HG03135 (cell line): ENCODE data around the gene NEU1.
"Not testable (repeated sequence)": the region's sequence is repeated elsewhere in the genome, so short reads cannot be mapped to it uniquely, and the experiment has no call there.

ENCODE experiments used
- ATAC-seq: cut with Tn5 transposase; IDR thresholded peaks from one replicate; pipeline ENCODE4 v1.9.1; 2021; ENCODE audit warnings: mild to moderate bottlenecking, moderate library complexity; ENCODE audit not compliant: unreplicated experiment

NEU1 gene

DNA sequence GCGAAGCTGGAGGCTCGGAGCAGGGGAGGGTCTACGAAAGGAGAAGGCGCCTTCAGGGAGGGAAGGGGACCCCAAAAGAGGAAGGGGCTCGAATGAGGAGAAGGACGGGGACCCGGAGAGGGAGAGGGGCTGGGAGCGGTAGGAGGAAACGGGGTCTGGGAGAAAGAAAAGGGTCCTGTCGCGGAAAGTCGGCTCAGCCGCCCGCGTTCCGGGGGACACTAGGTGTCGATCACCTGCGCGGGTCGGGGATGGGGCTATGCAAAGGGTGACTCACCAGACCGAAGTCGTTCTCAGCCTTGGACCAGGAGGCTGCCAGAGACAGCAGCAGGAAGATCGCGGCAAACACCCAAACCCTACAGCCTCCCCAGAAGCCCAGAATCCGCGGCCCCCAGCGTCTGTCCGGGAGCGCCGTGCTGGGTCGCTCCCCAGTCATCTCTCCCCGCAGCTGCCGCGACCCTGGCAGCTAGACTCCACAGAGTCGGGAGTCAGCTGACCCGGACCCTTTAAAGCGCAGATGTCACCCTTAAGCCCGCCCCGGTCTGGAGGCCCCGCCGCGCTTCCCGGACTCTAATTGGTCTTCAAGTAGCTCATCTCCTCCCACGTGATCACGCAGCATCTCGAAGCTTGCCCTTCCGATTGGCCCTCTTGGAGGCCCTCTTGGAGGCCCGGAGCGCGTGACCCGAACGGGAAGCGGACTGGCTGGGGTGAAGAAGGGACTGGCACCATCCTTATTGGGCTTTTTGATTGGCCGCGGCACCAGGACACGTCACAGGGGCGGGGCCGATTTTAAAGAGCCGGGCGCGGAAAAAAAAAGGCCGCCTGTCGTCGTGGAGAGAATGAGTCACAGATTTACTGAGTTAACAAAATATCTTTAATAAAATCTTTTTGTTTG, at the start of gene NEU1:
NEU1 (minus strand) TSS at position 478 of the 892 bp plus-strand sequence; CDS start at position 433, 45 bp downstream.
- peak; percentile 89 for ATAC-seq

DNA sequence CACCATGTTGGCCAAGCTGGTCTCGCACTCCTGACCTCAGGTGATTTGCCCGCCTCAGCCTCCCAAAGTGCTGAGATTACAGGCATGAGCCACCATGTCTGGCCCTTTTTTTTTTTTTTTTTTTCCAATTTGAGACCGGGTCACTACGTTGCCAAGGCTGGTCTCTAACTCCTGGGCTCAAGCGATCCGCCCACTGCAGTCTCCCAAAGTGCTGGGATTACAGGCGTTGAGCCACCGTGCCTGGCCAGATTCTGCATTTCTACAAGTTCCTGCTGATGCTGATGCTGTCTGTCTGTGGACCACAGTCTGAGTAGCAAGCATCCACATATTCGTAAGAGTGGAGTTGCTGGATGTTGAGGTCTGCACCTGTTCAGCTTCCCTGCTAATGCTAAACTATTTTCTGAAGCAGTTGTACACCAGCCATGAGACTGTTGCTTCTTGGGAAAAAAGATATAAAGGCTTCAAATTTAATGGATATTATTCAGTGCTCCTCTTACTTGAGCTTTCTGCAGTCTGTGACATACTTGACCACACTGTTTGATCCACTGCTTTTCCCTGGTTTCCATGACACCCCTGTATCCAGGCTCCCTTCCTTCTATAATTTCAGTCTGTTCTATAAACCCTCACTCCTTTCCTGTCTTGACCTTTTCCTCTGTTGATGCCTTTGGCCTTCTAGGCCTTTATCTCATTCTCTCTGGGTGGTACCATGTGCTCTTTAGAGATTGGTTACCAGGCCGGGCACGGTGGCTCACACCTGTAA, 49.4 kb upstream of the NEU1 start:
- no peak for ATAC-seq

DNA sequence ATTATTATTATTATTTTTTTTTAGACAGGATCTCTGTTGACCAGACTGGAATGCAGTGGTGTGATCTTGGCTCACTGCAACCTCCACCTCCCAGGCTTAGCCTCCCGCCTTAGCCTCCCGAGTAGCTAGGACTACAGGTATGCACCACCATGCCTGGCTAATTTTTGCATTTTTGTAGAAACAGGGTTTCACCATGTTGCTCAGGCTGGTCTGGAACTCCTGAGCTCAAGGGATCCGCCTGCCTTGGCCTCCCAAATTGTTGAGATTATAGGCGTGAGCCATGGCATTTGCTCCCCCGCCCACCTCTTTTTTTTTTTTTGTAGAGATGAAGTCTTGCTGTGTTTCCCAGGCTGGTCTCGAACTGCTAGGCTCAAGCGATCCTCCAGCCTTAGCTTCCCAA, 46.7 kb upstream of the NEU1 start:
- not testable (repeated sequence) for ATAC-seq

DNA sequence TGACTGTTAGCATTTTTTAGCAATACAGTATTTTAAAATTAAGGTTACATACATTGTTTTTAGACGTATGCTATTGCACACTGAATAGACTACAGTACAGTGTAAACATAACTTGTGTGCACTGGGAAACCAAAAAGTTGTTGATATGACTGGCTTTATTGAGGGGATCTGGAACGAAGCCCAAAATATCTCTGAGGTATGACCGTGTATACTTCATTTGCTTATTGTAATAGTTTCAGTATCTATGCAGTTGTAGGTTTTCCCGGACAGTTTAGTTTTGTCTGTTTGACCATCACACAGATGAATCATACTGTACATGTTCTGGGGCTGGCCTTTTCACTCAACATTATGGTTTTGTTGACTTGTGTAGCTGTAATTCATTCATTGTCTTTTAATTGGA, 46.2 kb upstream of the NEU1 start:
- peak; percentile 70 for ATAC-seq

DNA sequence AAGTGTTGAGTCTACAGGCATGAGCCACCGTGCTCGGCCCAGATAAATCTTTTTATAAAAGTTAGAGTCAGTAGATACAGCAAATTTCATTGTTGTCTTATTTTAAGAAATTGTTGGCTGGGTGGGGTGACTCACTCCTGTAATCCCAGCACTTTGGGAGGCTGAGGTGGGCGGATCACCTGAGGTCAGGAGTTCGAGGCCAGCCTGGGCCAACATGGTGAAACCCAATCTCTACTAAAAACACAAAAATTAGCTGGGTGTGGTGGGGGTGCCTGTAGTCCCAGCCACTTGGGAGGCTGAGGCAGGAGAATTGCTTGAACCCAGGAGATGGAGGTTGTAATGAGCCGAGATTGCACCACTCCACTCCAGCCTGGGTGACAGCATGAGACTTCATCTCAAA, 45.6 kb upstream of the NEU1 start:
- not testable (repeated sequence) for ATAC-seq

DNA sequence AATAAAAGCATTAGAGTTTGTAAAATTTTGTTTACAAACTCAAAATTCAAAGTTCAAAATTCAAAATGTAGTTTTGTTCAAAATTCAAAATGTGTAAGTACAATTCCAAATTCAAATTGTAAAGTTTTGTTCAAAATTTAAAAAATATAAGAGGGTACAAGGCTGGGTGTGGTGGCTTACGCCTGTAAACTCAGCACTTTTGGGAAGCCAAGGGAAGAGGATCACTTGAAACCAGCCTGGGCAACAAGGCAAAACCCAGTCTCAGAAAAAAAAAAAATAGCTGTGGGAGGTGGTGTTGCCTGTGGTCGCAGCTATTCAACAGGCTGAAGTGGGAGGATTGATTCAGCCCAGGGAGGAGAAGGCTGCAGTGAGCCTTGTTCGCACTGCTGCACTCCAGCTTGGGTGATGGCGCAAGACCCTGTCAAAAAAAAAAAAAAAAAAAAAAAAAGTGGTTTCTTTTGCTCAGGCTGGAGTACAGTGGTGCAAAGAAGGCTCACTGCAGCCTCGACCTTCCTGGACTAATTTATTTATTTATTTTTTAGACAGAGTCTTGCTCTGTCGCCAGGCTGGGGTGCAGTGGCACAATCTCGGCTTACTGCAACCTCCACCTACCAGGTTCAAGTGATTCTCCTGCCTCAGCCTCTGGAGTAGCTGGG, 44.7 kb upstream of the NEU1 start:
- ATAC-seq = no peak

DNA sequence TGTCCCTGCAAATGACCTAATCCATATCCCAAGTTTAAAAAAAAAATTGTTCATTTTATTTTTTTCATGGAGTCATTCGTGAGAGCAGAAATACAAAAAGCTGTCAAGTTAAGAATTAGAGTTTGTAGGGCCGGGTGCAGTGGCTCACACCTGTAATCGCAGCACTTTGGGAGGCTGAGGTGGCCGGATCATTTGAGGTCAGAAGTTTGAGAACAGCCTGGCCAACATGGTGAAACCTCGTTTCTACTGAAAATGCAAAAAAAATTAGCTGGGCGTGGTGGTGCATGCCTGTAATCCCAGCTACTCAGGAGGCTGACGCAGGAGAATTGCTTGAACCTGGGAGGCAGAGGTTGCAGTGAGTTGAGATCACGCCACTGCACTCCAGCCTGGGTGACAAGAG, 44.1 kb upstream of the NEU1 start:
- ATAC-seq = not testable (repeated sequence)

DNA sequence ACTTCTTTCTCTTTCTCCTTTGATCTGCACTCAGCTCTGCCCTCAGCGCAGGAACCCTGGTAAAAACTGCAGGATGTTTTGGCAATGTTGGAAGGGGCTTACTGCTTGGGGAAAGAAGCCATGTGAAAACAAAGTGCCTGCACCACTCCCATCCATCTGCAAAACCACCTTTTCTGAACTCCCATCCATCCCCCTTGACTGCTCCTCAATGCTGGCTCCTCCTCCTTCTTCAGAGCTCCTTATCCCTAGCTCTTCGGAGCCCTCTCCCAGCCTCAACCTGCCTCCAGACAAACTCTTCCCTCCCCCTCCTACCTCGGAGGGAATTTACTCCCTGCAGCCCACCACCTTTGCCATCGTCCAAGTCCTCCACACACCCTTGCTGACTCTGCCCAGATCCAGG, 43.5 kb upstream of the NEU1 start:
- no peak for ATAC-seq

DNA sequence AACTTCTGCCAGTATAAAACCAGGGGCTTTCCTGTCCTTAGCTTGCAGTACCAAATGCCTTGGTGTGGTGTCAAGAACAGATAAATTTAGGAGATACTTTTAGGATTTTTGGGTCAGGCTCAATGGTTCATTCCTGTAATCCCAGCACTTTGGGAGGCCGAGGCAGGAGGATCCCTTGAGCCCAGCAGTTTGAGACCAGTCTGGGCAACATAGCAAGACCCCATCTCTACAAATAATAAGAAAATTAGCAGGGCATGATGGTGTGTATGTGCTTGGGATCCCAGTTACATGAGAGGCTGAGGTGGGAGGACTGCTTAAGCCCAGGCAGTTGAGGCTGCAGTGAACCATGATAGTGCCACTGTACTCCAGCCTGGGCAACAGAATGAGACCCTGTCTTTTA, 42.4 kb upstream of the NEU1 start:
- no peak for ATAC-seq

DNA sequence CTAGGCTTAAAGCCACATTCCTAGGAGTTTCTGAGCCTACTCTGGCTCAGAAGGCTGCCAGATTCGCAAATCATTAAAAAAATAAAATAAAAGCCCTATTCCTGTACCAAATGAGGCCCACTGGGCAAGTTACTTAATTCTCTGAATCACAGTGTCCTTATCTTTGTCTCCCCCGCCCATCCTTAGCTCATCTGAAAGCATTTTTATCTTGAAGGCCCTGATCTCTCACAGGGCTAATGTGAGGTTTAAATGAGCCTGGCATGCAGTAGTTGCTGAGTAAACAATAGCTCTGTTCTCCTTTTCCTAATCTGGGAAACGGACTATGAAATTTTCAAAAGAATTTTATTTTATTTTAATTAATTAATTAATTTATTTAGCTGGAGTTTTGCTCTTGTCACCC, 41.3 kb upstream of the NEU1 start:
- ATAC-seq = no peak

DNA sequence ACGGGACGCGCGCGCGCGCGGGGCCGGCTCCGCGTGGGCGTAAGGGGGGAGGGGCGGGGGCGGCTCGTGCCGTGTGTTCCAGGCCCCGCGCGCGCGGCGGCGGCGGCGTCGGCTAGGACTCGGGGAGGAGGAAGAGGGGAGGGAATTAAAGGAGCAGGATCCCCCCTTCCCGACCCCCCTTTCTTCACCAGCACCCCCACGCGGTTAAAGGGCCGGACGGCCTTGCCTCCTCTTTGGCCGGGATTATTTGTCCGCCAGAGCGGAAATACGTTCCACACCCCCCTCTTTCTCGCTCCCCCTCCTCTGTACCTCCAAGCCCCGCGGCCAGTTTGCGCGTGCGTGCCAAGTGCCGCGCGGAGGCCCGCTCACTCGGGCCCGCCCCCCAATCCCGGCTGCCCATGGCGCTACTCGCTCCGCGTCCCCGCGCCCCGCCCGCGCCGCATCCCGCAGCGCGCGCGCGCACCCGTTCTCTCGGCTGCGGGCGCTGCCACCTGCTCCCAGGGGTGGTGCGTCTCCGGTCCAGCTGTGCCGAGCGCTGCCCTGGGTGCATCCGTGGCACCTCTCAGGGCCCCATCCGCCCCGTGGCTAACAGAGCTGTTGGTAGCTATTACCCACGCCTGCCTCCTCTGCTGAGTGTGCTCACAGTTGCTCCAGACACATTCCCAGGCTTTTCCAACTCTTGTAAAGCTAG, 39.5 kb upstream of the NEU1 start, which contains the start of gene ZBTB12:
ZBTB12 (minus strand) TSS at position 134 of the 691 bp plus-strand sequence. CDS start 781 bp downstream, outside the sequence.
- ATAC-seq = no peak

DNA sequence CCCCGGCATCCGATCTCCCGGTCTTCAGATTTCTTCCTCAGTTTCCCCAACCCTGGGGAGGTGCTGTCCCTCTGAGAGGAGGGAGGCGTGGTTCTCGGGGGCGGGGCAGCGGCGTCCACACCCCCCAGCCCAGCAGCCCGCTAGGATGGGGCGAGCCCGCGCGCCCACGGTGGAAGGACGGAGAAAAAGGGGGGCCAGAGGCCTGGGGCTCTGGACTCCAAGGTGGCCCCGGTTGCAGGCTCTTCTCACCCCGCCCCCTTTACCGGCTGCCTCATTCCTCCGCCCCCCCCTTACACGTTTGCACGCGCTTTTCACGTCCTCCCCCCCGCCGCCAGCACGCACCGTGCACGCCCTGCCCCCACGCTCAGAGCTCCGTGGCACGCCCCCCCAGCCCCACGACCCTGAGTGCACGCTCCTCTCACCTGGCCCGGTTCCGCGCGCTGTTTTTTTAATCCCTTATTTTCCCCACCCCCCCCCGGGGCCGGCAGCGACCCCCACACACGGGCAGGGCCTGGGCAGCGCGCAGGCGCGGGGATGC, 38.9 kb upstream of the NEU1 start:
- no peak for ATAC-seq

DNA sequence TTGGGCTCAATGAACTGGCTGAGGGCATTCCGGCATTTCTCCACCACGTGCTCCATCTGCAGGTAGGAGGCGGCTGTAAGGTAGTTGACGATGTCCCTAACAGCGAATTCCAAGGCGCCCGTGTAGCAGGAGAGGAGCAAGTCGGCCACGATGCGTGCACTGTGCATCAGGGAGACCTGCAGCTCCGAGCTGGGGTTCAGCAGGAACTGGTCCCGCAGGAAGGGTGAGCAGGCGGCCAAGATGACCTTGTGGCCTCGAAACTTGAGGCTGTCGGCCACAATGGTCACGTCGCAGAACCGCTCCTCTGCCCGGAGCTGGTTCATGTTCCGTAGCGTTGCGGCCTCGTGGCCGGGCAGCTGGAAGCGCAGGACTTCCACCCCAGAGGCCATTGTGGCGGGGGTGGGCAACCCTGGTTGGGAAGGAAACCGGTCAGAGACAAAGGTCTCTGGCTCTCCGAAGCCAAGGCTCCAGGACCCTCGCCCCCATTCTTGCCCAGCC, 38.3 kb upstream of the NEU1 start:
- no peak for ATAC-seq

DNA sequence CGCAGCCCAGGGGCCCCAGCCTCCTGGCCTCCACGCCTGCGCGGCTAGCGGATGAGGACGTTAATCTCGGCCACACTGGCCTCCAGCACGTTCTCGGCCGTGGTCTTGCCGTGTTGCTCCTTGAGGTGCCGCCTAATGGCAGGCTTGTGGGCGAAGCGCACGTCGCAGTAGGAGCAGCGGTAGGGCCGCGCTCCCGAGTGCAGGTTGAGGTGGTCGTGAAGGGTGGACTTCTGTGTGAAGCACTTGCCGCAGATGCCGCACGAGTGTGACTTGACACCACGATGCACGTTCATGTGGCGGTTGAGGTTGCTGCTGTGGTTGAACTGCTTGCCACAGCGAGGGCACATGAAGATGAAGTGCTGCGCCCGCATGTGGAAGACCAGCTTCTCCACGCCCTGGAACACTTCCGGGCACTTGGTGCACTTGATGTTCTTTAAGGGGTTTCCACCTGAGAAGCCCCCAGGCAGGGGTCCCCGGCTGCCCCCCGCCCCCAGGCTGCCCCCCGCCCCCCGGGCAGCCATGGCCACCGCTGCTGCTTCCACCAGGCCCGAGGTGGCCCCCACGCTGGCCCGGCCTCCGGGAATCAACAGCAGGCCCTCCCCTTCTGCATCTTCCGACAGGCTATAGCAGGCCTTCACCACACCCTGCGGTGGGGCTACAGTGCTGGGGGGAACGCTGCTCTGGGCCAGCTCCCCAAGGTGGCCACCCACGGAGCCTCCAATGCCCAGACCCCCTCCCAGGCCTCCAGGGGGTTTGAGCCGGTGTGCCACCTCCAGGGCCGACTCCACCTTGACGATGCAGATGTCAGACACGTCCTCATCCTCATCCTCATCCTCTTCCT, 37.5 kb upstream of the NEU1 start:
- no peak for ATAC-seq

DNA sequence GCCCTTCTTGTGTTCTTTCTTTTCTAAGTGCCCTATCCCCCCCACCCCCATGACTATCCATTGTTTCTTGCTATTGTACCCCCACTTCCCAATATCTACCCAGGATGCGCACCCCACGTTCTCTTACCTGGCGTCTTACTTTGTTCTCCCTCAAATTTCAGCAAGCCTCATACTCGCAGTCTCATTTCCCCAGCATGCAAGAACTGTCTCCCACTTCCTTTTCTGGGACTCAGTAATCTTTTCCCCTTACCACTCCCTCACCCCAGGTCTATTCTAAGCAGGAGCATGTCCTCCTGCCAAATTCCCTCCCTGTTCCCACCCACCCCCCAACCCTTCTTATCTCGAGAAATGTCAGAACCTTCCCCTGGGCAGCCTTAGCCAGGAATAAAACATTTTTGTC, 36.6 kb upstream of the NEU1 start:
- ATAC-seq = no peak

DNA sequence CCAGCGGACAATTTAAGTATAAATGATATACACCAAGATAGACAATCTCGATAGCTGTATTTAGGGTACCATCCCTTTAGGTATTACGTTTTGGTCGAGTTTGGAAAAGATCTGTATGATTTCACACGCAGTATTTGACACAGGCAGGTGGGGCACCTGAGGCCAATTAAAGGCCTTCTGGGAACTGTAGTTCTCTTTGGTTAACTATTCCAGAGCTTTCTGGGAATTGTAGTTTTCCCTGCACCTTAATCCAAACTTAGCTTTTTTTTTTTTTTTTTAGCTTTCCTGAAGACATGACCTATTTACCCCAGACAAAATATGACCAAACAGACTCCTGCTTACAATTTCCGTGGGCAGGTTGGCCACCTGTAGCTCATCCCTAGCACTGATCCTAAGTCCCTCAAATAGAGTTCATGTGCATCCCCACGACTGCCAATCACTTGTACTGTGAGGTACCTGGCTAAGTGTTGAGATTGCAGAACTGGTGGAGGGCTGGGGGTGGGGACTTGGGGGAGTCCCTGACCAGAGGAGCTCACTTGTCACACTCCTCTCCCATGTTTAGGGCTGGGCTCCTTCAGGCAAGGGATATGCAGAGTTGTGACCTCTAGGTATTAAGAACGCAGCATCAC, 35.9 kb upstream of the NEU1 start:
- ATAC-seq = peak; percentile 22

DNA sequence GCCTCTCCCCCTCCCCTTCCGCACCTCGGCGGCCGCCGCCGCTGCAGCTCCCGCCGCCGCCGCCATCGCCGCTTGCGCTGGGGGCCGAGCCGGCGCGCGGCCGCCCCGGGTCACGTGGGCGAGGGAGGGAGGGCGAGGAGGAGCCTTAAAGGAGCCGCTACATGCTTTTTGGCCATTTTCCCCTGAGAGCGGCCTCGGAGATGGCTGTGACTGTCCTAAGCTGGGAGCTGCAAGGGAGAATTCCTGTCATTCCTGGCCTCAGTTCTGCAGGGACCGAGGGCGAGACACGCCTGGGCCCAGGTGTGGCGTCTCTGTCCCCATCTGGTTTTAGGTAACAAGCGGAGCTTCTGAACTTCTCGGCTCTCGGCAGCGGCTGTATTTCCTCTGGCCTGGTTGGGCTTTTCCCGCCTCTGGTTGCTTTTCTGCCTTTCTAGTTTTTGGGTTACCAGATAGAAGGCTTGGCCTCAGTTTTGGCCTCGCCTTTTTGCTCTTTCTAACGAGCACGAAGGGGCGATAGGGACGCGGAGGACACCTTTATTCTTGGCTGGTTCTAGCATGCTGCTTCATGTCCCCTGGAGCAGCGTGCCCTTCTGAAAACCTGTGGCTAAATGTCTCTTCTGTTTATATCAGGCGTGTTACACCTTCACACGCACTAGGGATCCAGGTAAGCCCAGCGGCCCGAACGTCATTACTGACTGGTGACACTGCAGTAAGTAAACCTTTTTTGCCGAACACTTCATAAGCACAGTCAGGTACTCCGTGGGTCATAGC, 35.2 kb upstream of the NEU1 start, which contains the start of gene EHMT2:
EHMT2 (minus strand) TSS at position 87 of the 771 bp plus-strand sequence; CDS start at position 66, 21 bp downstream.
- ATAC-seq = peak; percentile 44
